Measurements from ENCODE around the gene PYDC1.

DNA sequence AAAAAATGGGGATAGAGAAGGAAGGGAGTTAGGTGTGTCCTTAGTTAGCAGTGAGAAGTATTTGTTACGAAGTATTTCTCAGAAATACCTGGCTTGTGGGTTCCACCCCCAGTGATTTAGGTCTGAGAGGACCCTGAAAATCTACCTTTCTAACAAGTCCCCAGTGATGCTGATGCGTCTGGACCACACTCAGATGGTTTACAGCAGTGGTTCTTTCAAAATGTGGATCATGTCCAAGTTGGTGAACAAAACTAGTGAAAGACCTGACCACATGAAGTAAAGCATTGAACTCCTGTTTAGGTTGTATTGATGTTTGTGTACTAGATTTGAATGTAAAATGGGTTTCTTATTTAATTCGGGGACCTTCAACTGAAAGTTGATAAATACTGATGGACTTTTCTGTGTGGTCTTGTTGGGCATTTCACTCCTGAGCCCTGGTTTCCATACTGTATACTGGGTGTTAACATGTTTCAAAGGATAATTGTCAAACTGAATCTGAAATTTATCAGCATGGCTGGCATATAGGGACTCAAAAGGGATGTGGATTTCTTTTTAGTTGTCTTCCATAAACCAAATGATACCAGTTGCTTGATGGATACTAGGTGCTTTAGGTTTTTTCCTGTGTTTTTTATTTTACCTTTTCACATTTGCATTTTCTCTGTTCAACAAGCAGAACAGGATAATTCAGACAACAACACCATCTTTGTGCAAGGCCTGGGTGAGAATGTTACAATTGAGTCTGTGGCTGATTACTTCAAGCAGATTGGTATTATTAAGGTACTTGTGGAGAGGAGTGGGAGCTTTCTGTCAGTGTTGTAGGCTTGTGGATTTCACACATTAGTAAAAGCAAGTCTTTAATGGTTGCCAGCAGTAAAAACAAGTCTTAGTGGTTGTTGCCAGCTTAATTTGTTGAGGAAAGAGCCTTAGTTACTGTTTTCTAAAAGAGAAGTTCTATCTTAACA, 28.2 kb downstream of the PYDC1 start:
- TF ChIP-seq, protein P1, sequence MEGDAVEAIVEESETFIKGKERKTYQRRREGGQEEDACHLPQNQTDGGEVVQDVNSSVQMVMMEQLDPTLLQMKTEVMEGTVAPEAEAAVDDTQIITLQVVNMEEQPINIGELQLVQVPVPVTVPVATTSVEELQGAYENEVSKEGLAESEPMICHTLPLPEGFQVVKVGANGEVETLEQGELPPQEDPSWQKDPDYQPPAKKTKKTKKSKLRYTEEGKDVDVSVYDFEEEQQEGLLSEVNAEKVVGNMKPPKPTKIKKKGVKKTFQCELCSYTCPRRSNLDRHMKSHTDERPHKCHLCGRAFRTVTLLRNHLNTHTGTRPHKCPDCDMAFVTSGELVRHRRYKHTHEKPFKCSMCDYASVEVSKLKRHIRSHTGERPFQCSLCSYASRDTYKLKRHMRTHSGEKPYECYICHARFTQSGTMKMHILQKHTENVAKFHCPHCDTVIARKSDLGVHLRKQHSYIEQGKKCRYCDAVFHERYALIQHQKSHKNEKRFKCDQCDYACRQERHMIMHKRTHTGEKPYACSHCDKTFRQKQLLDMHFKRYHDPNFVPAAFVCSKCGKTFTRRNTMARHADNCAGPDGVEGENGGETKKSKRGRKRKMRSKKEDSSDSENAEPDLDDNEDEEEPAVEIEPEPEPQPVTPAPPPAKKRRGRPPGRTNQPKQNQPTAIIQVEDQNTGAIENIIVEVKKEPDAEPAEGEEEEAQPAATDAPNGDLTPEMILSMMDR (conservative IDR thresholded peaks at IDR 0.05; ENCODE audit: low read length): no peak
- TF ChIP-seq EZH2phosphoT487 (IDR thresholded peaks at IDR 0.05; ENCODE audit: borderline replicate concordance): no peak
